Endothelial cell of umbilical vein (primary cell): ENCODE results near the gene TOM1L1. TPM values are rescaled to one million over a fixed set of nuclear protein-coding genes. Genes with fewer than 3 reads are reported as not detected.
A peak's percentile ranks its signal among the peaks of the same experiment; 100 is the strongest.

Experiments
- BruUV-seq: library from RNA; stranded (reverse); fragments of 400-500 nt; replicated peaks from 2 replicates; lab custom pipeline; 2021; lab: Mats Ljungman, UMichigan
- CTCF ChIA-PET: fragments of 300-600, 350-600 bp; sonication (Branson Sonifier 250); formaldehyde crosslinking; loops from one replicate; lab custom pipeline; 2021; ENCODE audit warnings: antibody characterized with exemption, inconsistent platforms; lab: Charles Lee
- POLR2A ChIA-PET: fragments of 300-600, 350-600 bp; sonication (Branson Sonifier 250); formaldehyde crosslinking; loops from one replicate; lab custom pipeline; 2021; ENCODE audit warnings: antibody characterized with exemption, inconsistent platforms; lab: Charles Lee
- DNase-seq: peaks from one replicate; pipeline ENCODE4 v3.0.0-alpha.2; 2011; ENCODE audit warnings: low read depth, low spot score
- FAIRE-seq: peaks from 2 replicates; lab custom pipeline; 2011; peaks lifted over from hg19 to GRCh38; lab: Jason Lieb, UNC
- H2AFZ ChIP-seq: 2 replicates; pipeline ENCODE4 v1.6.0; 2012; ENCODE audit warnings: low read depth, low read length, control low read depth, inconsistent platforms
- H3K27ac ChIP-seq: 2 replicates; pipeline ENCODE4 v1.5.1; 2011; ENCODE audit warnings: low read depth, mild to moderate bottlenecking, control low read depth, low read length, moderate library complexity; ENCODE audit not compliant: insufficient read depth
- H3K27me3 ChIP-seq, 2 experiments: 2 replicates each; pipeline versions ENCODE4 v1.6.0 to v1.6.1; 2011; ENCODE audit warnings: low read length in 2 of 2, mixed read lengths in 1 of 2; ENCODE audit not compliant: control insufficient read depth in 2 of 2, insufficient read depth in 2 of 2
- H3K36me3 ChIP-seq, 2 experiments: 2 replicates in 1 of 2; 3 replicates in 1 of 2; pipeline ENCODE4 v1.5.1; 2011; ENCODE audit warnings: low read length in 2 of 2, mild to moderate bottlenecking in 1 of 2, moderate library complexity in 1 of 2; ENCODE audit not compliant: control insufficient read depth in 2 of 2, insufficient read depth in 2 of 2; ENCODE audit errors: extremely low read depth in 1 of 2
- H3K4me1 ChIP-seq: 3 replicates; pipeline ENCODE4 v1.5.1; 2011; ENCODE audit warnings: mild to moderate bottlenecking, low read length; ENCODE audit not compliant: control insufficient read depth, insufficient read depth; ENCODE audit errors: extremely low read depth
- H3K4me2 ChIP-seq: 2 replicates; pipeline ENCODE4 v1.6.1; 2011; ENCODE audit warnings: low read length, control low read depth, mixed read lengths; ENCODE audit not compliant: insufficient read depth
- H3K4me3 ChIP-seq, 3 experiments: fragments of 200-600 bp in 1 of 3; sonication (generic), shearing (Covaris generic) in 1 of 3; replicated peaks in 1 of 3; 2 replicates each; pipeline ENCODE4 v1.5.1; 2011 to 2016; ENCODE audit warnings: control low read depth in 3 of 3, low read length in 3 of 3, mild to moderate bottlenecking in 2 of 3, inconsistent platforms in 1 of 3, low read depth in 1 of 3, moderate library complexity in 1 of 3; ENCODE audit not compliant: insufficient read depth in 1 of 3
- H3K79me2 ChIP-seq: 2 replicates; pipeline ENCODE4 v1.6.0; 2012; ENCODE audit warnings: low read length, inconsistent platforms; ENCODE audit not compliant: control insufficient read depth, insufficient read depth
- H3K9ac ChIP-seq: replicated peaks from 2 replicates; pipeline ENCODE3; 2011; ENCODE audit warnings: low read length, control low read depth; ENCODE audit not compliant: insufficient read depth; ENCODE audit errors: extremely low read depth
- H3K9me1 ChIP-seq: replicated peaks from 3 replicates; pipeline ENCODE4 v1.6.0; 2011; ENCODE audit warnings: mild to moderate bottlenecking, low read length; ENCODE audit not compliant: control insufficient read depth, insufficient read depth; ENCODE audit errors: extremely low read depth
- H3K9me3 ChIP-seq: replicated peaks from 2 replicates; pipeline ENCODE4 v1.5.1; 2012; ENCODE audit warnings: low read length, inconsistent platforms; ENCODE audit not compliant: control insufficient read depth, insufficient read depth
- H4K20me1 ChIP-seq: replicated peaks from 2 replicates; pipeline ENCODE3; 2011; ENCODE audit warnings: mild to moderate bottlenecking, low read length; ENCODE audit not compliant: control insufficient read depth, insufficient read depth; ENCODE audit errors: extremely low read depth
- EZH2 ChIP-seq: IDR thresholded peaks from 2 replicates; pipeline ENCODE4 v1.6.1; 2012; ENCODE audit warnings: borderline replicate concordance, low read depth, mild to moderate bottlenecking, moderate library complexity, low read length, inconsistent platforms; ENCODE audit not compliant: severe bottlenecking
- FOS ChIP-seq: IDR thresholded peaks from 2 replicates; pipeline ENCODE4 v1.6.1; 2011; ENCODE audit warnings: mild to moderate bottlenecking, low read length, moderate library complexity, borderline replicate concordance; ENCODE audit not compliant: insufficient read depth
- GATA2 ChIP-seq: IDR thresholded peaks from 2 replicates; pipeline ENCODE4 v1.7.0; 2011; ENCODE audit warnings: low read depth, mild to moderate bottlenecking, moderate library complexity, mixed read lengths, low read length; ENCODE audit not compliant: insufficient read length, insufficient read depth
- JUN ChIP-seq: IDR thresholded peaks from 2 replicates; pipeline ENCODE4 v1.6.1; 2011; ENCODE audit warnings: borderline replicate concordance, low read depth; ENCODE audit not compliant: insufficient read length, insufficient read depth
- MYC ChIP-seq: IDR thresholded peaks from one replicate; pipeline ENCODE4 v1.6.1; 2011; ENCODE audit warnings: mild to moderate bottlenecking, low read depth, low read length
- POLR2A ChIP-seq: IDR thresholded peaks from 2 replicates; pipeline ENCODE4 v1.6.1; 2012; ENCODE audit warnings: low read depth, mild to moderate bottlenecking, control low read depth, low read length
- POLR2AphosphoS5 ChIP-seq: IDR thresholded peaks from 2 replicates; pipeline ENCODE4 v1.6.1; 2012; ENCODE audit warnings: low read depth, mild to moderate bottlenecking, control low read depth, low read length, moderate library complexity; ENCODE audit not compliant: insufficient read depth
- dilution Hi-C: fragments of 300-500 bp; cut with MboI; formaldehyde crosslinking; loops from one replicate; pipeline ENCODE4 v1.15.0; 2019; ENCODE audit warnings: low sequenced_read_pairs; ENCODE audit not compliant: extremely low pct_ligation_motif_present
- intact Hi-C: fragments of 100-400 bp; cut with micrococcal nuclease; formaldehyde crosslinking; loops from one replicate; pipeline ENCODE4 v1.10.0; 2022
- polyA plus RNA-seq, 4 experiments: library from polyadenylated mRNA; depleted of rRNA in 3 of 4; stranded (reverse) in 3 of 4; unstranded in 1 of 4; fragments of >200 nt; gene quantifications; 2 replicates each; pipeline versions ENCODE4 v1.2.1 to v1.2.3, GENCODE V29; 2011 to 2012; ENCODE audit warnings: missing spikeins in 1 of 4
- total RNA-seq: library from RNA; stranded (reverse); gene quantifications from 2 replicates; pipeline ENCODE4 v1.2.3, GENCODE V29; 2021
- TF ChIP-seq, protein P1 (sequence below), 2 donors: IDR thresholded peaks; 1 replicate in 1 of 2; 2 replicates in 1 of 2; pipeline ENCODE4 v1.5.1; 2011; ENCODE audit warnings: low read length in 2 of 2, mild to moderate bottlenecking in 2 of 2, moderate library complexity in 2 of 2, control low read depth in 1 of 2, inconsistent platforms in 1 of 2, low read depth in 1 of 2; ENCODE audit not compliant: insufficient read depth in 1 of 2; ENCODE audit errors: extremely low read depth in 1 of 2
- TF ChIP-seq, protein P2 (sequence below): IDR thresholded peaks from 2 replicates; pipeline ENCODE4 v1.6.1; 2011; ENCODE audit not compliant: insufficient read depth, insufficient read length

TOM1L1 gene
- total and polyA plus RNA-seq, 2 donors (not counting 3 experiments of a cell fraction or from before 2014, with no cell fraction given), result 0.44 to 0.60 TPM

DNA sequence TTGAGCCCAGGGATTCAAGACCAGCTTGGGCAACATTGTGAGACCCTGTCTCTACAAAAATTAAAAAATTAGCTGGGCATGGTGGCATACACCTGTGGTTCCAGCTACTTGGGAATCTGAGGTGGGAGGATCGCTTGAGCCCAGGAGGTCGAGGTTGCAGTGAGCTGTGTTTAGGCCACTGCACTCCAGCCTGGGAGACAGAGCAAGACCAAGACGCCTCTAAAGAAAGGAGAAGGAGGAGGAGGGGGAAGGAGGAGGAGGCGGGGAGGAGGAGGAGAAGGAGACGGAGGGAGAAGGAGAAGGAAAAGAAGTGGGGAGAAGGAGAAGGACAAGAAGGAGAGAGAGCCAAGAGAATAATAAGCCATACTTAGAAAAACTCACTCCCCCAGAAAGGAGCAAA lies 103.8 kb downstream of the TOM1L1 start:
- Histone ChIP-seq H3K27me3 (no peaks in the 10 kb centered on the region), H3K9me1 (no peaks in the 10 kb centered on the region), H3K79me2 (no peaks in the 10 kb centered on the region), H3K4me1 (no peaks in the 10 kb centered on the region), H3K27ac (no peak overlapping the region), H3K9me3 (no peaks in the 10 kb centered on the region), H3K4me2 (no peak overlapping the region), H2AFZ (no peak overlapping the region), H3K4me3 (no peak overlapping the region), H3K9ac (no peak overlapping the region), H3K36me3 (no peaks in the 10 kb centered on the region), H4K20me1 (no peaks in the 10 kb centered on the region)
- intact Hi-C loops (no loop called here), dilution Hi-C loops (no loop called here)
- BruUV-seq, result no TSS peak
- FAIRE-seq (peak; percentile 33), DNase-seq (no peak)
- ChIA-PET POLR2A (no interaction called here), CTCF (interaction anchor here (1.6 to 6.4 kb wide), 5 partner anchors 12 to 343 kb away, joined by 3 to 99 read pairs (median 9); no protein-coding TSS in a partner anchor)
- TF ChIP-seq EZH2 (no peak), GATA2 (no peak), FOS (no peak), POLR2A (no peak), MYC (no peak), POLR2AphosphoS5 (no peak), JUN (no peak)
- TF ChIP-seq, protein P1, sequence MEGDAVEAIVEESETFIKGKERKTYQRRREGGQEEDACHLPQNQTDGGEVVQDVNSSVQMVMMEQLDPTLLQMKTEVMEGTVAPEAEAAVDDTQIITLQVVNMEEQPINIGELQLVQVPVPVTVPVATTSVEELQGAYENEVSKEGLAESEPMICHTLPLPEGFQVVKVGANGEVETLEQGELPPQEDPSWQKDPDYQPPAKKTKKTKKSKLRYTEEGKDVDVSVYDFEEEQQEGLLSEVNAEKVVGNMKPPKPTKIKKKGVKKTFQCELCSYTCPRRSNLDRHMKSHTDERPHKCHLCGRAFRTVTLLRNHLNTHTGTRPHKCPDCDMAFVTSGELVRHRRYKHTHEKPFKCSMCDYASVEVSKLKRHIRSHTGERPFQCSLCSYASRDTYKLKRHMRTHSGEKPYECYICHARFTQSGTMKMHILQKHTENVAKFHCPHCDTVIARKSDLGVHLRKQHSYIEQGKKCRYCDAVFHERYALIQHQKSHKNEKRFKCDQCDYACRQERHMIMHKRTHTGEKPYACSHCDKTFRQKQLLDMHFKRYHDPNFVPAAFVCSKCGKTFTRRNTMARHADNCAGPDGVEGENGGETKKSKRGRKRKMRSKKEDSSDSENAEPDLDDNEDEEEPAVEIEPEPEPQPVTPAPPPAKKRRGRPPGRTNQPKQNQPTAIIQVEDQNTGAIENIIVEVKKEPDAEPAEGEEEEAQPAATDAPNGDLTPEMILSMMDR (IDR thresholded peaks at IDR 0.05; ENCODE audit: extremely low read depth in 1 of 2, insufficient read depth in 1 of 2, low read depth in 1 of 2, low read length in 2 of 2), result no peak
- TF ChIP-seq, protein P2, sequence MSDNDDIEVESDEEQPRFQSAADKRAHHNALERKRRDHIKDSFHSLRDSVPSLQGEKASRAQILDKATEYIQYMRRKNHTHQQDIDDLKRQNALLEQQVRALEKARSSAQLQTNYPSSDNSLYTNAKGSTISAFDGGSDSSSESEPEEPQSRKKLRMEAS, result no peak
